HT-29 (cell line): ENCODE data around the gene KCNQ5. TPM values are rescaled to one million over a fixed set of nuclear protein-coding genes. Genes with fewer than 3 reads are reported as not detected.

ENCODE experiments used
- DNase-seq: peaks from one replicate; pipeline ENCODE4 v3.0.0-alpha.2; 2015; ENCODE audit warnings: low spot score
- total RNA-seq: library from RNA; depleted of rRNA; stranded (reverse); fragments of >200 nt; shearing (Covaris generic); gene quantifications from 2 replicates; pipeline ENCODE4 v1.2.3, GENCODE V29; 2014

KCNQ5 gene
- total RNA-seq, 1 experiment from 2014 or later = not detected

GRCh38 chr6:73109659-73110058 is 487.8 kb downstream of the KCNQ5 start:
- DNase-seq = no peak

GRCh38 chr6:73116330-73116729 is 494.5 kb downstream of the KCNQ5 start:
- DNase-seq = no peak

- no peak for DNase-seq
Measured at GRCh38 chr6:73121421-73121993, 499.6 kb downstream of the KCNQ5 start.

GRCh38 chr6:73123632-73124329 is 501.9 kb downstream of the KCNQ5 start:
- DNase-seq = no peak

- peak; percentile 85 for DNase-seq
Measured at GRCh38 chr6:73129653-73130443, 508.0 kb downstream of the KCNQ5 start.

- DNase-seq = no peak
Measured at GRCh38 chr6:73131706-73132105, 509.8 kb downstream of the KCNQ5 start.

- DNase-seq = peak; percentile 46
Measured at GRCh38 chr6:73134588-73134987, 512.7 kb downstream of the KCNQ5 start.

- DNase-seq = no peak
Measured at GRCh38 chr6:73139681-73140383, 518.0 kb downstream of the KCNQ5 start.

GRCh38 chr6:73143551-73143950 is 521.7 kb downstream of the KCNQ5 start:
- no peak for DNase-seq

- no peak for DNase-seq
Measured at GRCh38 chr6:73144516-73144915, 522.7 kb downstream of the KCNQ5 start.

- no peak for DNase-seq
Measured at GRCh38 chr6:73145690-73146089, 523.8 kb downstream of the KCNQ5 start.

- DNase-seq = no peak
Measured at GRCh38 chr6:73151732-73152131, 529.9 kb downstream of the KCNQ5 start.

GRCh38 chr6:73152556-73152955 is 530.7 kb downstream of the KCNQ5 start:
- DNase-seq = no peak

- no peak for DNase-seq
Measured at GRCh38 chr6:73152966-73153757, 531.3 kb downstream of the KCNQ5 start.

GRCh38 chr6:73156793-73157767 is 535.2 kb downstream of the KCNQ5 start:
- no peak for DNase-seq

- no peak for DNase-seq
Measured at GRCh38 chr6:73157870-73158269, 536.0 kb downstream of the KCNQ5 start.

- no peak for DNase-seq
Measured at GRCh38 chr6:73169111-73169510, 547.2 kb downstream of the KCNQ5 start.

GRCh38 chr6:73169633-73170032 is 547.8 kb downstream of the KCNQ5 start:
- no peak for DNase-seq

- no peak for DNase-seq
Measured at GRCh38 chr6:73174646-73175045, 552.8 kb downstream of the KCNQ5 start.

- no peak for DNase-seq
Measured at GRCh38 chr6:73176057-73176456, 554.2 kb downstream of the KCNQ5 start.
